ENCODE results near the gene SYCP2.
"Not testable (repeated sequence)": the region's sequence is repeated elsewhere in the genome, so short reads cannot be mapped to it uniquely, and the experiment has no call there.

Gene SYCP2, protein sequence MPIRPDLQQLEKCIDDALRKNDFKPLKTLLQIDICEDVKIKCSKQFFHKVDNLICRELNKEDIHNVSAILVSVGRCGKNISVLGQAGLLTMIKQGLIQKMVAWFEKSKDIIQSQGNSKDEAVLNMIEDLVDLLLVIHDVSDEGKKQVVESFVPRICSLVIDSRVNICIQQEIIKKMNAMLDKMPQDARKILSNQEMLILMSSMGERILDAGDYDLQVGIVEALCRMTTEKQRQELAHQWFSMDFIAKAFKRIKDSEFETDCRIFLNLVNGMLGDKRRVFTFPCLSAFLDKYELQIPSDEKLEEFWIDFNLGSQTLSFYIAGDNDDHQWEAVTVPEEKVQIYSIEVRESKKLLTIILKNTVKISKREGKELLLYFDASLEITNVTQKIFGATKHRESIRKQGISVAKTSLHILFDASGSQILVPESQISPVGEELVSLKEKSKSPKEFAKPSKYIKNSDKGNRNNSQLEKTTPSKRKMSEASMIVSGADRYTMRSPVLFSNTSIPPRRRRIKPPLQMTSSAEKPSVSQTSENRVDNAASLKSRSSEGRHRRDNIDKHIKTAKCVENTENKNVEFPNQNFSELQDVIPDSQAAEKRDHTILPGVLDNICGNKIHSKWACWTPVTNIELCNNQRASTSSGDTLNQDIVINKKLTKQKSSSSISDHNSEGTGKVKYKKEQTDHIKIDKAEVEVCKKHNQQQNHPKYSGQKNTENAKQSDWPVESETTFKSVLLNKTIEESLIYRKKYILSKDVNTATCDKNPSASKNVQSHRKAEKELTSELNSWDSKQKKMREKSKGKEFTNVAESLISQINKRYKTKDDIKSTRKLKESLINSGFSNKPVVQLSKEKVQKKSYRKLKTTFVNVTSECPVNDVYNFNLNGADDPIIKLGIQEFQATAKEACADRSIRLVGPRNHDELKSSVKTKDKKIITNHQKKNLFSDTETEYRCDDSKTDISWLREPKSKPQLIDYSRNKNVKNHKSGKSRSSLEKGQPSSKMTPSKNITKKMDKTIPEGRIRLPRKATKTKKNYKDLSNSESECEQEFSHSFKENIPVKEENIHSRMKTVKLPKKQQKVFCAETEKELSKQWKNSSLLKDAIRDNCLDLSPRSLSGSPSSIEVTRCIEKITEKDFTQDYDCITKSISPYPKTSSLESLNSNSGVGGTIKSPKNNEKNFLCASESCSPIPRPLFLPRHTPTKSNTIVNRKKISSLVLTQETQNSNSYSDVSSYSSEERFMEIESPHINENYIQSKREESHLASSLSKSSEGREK (N-terminal part only)

DNA sequence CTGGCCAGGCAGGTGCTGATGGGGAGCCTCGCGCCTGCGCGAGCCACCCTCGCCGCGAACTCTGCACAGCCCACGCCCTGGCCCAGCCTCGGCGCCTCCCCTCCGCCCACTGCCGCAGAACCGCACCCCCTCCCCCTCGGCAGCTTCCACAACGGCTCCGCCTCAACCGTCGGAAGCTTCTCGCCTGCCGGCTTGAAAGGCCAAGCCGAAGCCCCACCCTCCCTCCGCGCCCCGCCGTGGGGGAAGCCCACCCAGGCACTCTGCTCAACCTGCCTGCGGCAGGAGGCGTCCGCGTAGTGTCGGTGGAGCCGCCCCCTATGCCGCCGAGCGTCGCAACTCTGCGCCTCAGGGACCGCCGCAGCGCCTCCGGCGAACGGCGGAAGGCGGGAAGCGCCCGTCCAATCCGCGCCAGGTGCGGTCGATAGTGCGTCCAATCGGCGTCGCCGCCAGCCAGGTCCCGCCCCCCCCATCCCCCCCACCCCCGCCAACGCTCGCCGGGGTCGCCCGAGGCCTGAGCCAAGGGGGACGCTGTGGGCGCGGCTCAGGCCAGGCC, at the start of gene SYCP2:
Gene SYCP2, minus strand, starts transcription at position 342 of the 553 bp plus-strand sequence. CDS start 11,224 bp downstream, outside the sequence.
- peak; percentile 39 for DNase-seq (ENCODE audit: low read depth)

DNA sequence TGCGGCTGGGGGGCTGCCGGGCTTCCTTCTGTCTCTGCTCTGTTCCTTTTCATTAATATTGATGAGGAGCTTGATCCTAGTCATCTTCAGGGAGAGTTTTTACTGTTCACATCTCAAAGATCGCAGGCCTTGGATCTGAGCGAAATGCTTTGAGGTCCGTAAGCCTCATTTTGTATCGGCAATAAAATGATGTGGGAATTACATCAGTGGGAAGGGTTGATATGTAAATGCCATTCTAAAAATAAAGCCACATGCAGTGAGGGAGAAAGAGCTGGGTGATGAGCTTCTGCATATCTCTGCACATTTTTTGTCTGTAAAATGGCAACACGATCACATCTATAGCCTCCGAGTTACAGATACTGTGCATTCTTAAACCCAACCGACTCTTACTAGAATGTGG, 49.6 kb upstream of the SYCP2 start:
- DNase-seq (ENCODE audit: low read depth), result no peak

DNA sequence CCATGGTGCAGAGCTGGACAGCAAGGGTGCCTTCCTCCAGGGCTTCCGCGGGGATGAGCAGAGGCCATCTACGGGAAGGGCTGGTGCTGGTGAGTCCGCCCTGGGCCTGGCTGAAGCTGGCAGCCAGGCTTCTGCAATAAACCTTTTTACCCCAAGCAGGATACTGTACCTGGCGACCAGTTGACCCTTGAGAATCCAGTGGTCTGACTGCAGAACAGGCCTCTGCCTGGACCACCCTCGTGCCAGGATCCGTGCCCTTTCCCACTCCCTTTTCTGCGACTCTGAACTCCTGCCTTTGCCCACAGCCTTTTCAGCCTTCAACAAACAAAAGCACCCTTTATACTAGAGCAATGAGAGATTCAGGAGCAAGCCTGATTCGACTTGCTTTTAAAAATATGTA, 43.6 kb upstream of the SYCP2 start:
- no peak for DNase-seq (ENCODE audit: low read depth)

DNA sequence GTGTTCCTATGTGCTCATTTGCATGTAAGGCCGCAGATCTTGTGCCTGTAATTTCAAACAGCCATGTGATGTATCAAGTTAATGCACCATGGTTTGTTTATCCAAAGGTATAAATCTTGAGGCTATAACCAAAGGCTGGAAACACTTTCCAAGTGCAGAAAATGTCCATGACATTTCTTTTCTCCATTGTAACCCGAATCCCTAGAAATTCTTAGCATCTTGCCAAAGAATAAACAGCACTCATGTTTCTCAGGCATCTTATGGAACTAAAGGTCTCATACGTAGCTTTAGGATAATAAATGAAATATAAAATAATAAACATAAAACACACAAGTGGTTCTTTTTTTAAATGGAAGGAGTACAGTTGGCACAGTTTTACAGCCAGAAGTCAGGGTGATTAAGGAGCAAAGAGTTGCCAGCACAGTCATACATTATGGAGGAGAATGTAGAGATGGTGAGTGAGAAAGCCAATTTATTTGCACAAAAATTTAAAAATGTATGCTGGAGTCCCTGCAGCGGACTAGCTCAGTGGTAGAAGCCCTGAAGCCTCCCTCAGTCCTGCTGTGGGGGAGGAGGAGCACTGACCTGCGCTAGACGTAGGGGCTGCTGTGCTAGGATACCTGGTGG, 42.8 kb upstream of the SYCP2 start:
- DNase-seq (ENCODE audit: low read depth), result no peak

DNA sequence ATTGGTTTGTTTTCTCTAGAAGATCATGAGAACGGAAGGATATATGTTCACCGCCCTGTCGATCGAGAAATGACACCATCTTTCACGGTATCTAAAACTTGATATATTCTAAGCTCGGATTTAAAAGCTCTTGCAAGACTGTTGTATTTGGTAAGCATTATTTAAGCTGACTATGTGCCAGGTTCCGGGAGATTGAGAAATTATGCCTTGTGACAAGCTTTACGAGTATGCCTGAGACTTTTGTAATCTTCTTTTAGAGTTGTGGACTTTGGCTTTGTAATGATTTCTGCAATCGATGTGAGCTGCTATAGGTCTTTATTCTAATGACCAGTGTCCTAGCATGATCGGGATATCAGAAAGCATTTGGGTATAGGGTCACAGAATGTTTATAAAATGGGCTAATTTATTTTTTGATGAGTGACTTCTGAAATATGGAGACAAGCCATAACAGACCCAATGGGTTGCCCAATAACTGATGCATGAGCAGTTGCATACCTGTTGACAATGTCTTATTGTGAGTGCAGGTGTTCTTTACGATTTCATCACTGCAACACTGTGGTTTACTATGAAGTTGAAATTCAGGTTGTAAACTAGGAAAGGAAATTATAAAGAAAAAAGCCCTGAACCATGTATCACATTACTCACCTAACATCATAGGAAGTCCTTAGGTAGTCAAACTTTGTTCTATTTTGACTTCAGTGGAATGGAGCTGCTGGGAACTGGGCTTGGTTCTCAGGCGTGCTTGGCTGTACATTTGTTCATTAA, 38.8 kb upstream of the SYCP2 start:
- DNase-seq (ENCODE audit: low read depth), result no peak

DNA sequence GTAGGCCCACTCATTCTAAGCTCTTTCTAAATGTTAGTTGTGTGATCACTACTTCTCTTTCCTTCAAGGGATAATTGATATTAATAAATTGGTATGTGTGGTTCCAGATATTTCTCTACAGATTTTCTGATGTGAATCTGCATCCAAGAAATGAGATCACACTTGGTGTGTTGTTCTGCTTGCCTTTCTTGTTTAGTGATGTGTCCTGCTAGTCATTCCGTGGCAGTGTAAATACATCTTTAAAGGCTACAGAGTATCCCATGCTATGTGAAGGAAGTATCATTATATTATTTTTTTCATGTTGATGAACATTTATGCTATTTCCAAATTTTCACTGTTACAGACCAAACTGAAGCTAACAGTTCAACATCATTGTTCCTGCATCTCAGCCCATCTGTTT, 38.0 kb upstream of the SYCP2 start:
- no peak for DNase-seq (ENCODE audit: low read depth)

DNA sequence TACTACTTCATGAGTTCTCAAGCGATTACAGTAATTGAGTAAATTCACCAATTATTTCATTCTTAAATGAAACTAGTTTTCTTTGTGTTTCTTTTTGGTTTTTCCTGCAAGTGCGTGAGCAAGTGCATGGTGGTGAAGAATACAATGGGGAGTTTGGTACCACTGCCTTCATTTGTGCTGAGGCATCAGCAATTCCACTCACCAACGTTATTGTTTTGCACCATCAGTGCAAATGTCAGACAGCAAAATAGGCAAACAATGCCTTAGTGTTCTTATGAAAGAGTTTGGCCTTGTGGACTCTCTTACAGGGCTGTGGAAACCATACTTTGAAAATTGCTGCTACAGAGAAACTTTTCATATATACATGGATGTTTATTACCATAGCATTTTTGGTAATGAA, 33.0 kb upstream of the SYCP2 start:
- DNase-seq (ENCODE audit: low read depth), result no peak

DNA sequence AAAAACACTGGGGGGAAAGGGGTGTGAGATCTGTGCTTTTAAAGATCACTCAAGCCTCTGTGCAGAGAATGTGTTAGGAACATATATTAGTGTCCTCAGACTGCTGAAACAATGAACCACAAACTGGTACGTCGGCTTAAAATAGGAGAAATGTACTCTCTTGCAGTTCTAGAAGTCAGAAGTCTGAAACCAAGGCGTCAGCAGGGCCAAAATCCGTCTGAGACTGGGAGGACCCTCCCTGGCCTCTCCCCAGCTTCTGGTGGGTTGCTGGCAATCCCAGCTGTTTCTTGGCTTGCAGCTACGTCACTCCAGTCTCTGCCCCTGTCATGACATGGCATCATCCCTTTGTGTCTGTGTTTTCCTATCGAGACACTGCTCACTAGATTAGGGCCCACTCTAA, 28.7 kb upstream of the SYCP2 start:
- no peak for DNase-seq (ENCODE audit: low read depth)

DNA sequence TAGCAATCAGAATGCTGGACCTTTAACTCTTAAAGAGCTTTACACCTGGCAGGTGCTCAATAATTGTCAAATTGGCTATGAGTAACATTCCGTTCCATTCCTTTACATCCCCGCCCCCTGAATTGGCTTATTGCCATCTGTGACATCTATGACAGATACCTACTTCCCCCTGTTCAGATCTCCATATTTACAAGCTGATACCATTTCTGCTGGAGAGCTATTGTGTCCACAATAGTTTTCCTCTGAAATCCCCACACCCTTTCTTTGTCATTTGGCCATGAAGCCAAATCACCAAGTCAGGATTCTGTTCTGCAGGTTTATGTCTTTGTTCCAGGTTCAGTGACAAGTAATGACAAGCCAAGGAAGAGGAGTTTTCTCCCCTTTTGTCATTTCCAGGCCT, 28.0 kb upstream of the SYCP2 start:
- no peak for DNase-seq (ENCODE audit: low read depth)

DNA sequence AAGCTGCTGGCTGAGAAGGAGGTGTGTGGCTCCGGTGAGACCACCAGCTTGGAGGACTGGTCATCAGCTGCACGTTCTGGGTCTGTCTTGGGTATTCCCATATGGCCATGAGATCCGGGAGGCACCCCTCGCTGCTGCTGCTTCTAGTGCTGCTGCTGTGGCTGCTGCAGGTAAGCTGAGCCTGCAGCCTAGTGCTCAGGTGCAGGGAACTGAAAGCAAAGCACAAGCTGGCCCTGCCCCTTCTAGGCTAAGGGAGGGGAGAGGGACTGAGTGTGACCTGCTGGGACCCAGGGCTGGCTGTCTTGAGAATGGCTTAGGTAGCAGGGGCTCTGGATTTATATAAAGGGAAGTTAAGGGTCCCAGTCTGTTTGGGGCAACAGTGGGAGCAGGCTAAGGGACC, 25.2 kb upstream of the SYCP2 start:
- no peak for DNase-seq (ENCODE audit: low read depth)

DNA sequence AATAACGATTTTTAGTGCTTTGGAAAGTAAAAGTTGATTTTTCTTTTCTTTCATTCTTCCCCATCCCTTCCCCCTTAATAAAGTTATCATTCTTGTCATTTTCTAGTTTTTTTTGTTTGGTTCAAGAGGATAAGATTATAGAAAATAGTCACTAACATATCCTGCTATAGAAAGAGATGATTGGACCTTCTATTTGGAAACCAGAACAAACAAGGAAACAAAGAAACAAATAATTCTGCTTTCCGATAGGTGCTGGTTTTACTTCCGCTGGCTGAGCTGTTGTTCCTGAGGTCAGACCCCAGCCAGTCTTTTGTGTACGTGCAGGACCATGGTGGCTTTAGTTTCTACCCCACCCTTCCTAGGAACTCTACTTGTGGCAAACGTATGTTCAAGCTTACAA, 24.7 kb upstream of the SYCP2 start, which contains the start of gene CDH26:
Gene CDH26, plus strand, starts transcription at position 301 of the 400 bp plus-strand sequence. CDS start 304 bp downstream, outside the sequence.
- no peak for DNase-seq (ENCODE audit: low read depth)

DNA sequence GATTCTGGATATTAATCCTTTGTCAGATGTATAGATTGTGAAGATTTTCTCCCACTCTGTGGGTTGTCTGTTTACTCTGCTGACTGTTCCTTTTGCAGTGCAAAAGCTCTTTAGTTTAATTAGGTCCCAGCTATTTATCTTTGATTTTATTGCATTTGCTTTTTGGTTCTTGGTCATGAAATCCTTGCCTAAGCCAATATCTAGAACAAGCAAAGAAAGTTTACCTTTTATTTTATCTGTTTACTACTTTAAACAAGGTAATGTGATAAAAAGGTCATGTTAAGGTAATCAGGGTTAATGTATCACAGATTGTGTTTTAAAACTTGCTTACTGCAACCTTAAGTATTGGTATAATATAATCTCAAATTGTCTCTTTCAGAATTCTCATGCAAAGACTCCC, 24.1 kb upstream of the SYCP2 start:
- DNase-seq (ENCODE audit: low read depth), result not testable (repeated sequence)

DNA sequence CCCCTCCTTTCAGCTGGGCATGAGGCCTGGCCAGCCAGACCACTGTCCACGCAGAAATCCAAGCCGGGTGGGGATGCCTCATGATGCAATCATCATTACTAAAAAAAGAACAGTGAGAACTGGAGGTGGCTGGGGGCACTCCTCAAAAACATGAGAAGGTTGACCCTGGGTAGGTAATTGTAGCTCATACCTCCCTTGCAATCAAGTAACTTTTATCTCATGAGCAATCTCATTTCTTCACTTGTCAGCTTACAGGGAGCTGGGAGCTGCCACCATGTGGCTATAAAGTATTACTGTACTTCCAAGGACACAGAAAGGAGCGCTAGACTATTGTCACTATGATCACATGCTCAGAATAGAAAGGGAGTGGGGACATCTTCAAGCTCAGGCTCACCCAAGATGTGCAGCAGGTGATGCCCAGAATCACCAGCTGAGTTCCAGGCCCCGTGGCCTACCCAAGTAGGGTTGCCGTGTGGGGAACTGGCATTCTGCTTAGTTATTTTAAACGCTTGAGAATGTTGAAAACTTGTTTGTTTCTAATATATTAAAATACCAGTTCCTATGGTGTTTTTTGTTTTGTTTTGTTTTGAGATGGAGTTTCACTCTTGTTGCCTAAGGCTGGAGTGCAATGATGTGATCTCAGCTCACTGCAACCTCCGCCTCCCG, 21.8 kb upstream of the SYCP2 start:
- no peak for DNase-seq (ENCODE audit: low read depth)

DNA sequence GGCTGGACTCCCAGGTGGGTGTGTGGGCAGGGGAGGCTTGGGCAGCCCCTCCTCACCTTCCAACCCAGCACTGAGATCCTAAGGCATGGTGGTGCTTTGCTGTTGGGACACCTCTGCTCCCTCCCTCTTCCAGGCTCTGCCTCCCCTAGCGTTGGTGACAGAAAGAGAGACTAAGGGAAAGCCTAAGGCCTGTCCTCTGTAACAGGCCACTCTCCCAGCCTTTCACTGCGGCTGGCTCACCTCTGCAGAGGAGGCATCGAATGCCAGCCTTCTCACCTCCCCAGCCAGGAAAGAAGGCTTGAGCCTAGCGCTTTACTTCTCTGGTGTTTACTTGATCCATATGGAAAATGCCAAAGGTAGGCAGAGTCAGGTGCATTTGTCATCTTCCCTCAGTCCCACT, 21.3 kb upstream of the SYCP2 start:
- DNase-seq (ENCODE audit: low read depth), result no peak

DNA sequence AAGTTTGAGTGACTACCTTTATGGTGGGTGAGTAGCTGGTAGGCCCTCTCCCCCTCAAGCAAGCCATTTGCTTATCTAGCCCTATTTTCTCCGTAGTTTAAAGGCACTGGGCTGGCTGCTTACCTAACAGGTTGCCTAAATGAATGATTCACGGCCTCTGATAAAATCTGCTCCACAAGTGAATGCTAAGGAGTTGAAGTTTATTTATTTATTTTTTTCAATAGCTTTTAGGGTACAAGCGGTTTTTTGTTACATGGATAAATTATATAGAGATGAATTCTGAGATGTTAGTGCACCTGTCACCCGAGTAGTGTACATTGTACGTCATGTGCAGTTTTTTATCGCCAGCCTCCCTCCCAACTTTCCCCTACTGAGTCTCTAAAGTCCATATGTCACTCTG, 16.5 kb upstream of the SYCP2 start:
- DNase-seq (ENCODE audit: low read depth), result no peak

DNA sequence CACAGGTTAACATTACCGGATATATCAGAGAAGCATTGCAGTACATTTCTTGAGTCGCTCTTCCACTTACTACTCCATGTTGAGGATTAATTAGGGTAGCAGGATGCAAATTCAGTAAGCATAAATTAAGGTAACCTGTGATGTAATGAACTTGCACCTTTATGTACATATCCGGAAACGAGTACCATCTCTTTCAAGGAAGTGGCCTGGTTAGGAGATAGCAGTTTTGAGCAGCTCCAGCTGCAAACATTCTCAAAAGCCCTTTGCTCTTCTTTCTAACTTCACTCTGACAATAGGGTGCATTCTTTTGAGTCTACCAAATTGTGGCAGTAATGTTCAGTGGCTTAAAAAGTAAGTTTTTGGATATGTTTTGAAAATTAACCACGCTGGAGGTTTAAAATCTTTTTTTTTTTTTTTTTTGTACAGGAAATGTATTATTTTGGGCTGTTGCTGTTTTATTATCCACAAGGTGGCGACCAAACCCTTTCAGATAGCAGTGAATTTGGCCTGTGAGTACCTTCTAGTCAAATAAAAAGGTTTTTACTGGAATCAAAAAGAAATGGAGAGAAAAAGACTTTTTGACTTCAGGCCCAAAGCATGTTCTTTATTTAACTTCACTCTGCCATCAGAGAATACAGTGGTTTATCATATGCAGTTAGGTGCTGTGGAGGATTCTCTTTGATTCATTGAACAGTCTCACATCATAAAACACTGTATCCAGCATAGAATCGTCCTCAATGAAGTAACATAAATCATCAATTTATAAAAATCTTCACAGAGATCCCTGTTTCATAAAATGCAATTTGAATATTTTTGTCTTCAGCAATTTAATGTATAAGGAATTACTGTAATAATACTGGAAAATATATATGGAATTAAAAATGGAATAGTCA, 15.6 kb upstream of the SYCP2 start:
- no peak for DNase-seq (ENCODE audit: low read depth)

DNA sequence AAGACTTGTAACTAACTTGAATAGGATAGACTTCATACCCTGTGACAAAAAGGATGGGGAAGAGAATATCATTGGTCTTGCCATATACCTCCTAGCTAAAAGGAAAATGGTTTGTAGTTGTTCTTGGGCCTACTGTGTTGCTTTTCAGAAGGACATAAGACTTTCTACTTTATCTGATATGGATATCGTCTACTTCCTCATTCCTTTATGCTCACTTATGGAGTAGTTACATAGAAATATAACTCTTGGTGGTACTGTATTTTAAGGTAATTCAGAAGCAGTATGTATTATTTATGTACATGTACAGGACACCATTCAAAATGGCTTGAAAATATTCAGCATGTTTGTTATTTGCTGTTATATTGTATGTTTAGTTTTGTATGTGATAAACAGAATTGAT, 14.8 kb upstream of the SYCP2 start:
- no peak for DNase-seq (ENCODE audit: low read depth)

DNA sequence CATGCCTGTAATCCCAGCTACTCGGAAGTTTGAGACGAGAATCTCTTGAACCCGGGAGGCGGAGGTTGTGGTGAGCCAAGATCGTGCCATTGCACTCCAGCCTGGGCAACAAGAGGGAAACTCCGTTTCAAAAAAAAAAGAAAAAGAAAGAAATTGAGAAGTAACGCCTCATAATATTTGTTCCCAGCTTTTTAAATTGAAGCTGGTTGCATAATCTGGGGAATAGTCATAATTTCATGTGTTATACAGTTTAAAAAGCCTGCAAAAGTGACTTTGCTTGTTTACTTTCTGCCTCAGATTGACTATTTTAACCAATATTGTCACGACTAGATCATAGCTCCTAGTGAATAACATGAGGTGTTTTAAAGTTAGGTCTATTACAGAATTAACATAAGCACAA, 13.9 kb upstream of the SYCP2 start:
- DNase-seq (ENCODE audit: low read depth), result no peak

DNA sequence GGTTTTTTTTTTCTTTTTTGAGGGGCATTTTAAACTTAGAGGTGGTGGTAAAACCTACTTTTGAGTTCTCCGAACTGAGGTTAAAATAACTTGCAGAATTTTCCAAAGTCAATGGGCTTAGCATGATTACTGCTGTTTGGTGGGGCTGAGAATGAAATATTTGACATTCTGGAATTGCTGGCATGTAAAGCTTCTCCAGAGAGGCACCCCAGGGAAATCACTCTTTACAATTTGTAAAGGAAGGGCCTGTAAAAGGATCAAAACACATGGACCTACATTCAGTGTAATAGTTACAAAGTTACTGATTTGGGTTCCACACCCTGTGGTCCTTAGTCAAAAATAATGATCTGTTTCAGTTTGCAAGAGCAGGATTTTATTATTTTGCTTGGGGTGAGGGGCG, 12.3 kb upstream of the SYCP2 start:
- no peak for DNase-seq (ENCODE audit: low read depth)
